T-helper 1 cell treated with Interleukin-12 subunit alpha and Interleukin-12 subunit beta and Interleukin-4 antibody, amounts not matched to agents 30 ng/mL and 1 ng/mL, for 36 hours (primary cell): Measurements from ENCODE around the gene ZNF124. TPM values are rescaled to one million over a fixed set of nuclear protein-coding genes. Genes with fewer than 3 reads are reported as not detected.

Experiments used
- intact Hi-C: fragments of 100-400 bp; cut with micrococcal nuclease; formaldehyde crosslinking; loops from one replicate; pipeline ENCODE4 v1.15.1; 2024
- total RNA-seq: library from RNA; stranded (reverse); gene quantifications from 2 replicates; pipeline ENCODE4 v1.2.3, GENCODE V29; 2022

The ZNF124 gene
- total RNA-seq, 1 donor from 2014 or later = 16.4 TPM

DNA sequence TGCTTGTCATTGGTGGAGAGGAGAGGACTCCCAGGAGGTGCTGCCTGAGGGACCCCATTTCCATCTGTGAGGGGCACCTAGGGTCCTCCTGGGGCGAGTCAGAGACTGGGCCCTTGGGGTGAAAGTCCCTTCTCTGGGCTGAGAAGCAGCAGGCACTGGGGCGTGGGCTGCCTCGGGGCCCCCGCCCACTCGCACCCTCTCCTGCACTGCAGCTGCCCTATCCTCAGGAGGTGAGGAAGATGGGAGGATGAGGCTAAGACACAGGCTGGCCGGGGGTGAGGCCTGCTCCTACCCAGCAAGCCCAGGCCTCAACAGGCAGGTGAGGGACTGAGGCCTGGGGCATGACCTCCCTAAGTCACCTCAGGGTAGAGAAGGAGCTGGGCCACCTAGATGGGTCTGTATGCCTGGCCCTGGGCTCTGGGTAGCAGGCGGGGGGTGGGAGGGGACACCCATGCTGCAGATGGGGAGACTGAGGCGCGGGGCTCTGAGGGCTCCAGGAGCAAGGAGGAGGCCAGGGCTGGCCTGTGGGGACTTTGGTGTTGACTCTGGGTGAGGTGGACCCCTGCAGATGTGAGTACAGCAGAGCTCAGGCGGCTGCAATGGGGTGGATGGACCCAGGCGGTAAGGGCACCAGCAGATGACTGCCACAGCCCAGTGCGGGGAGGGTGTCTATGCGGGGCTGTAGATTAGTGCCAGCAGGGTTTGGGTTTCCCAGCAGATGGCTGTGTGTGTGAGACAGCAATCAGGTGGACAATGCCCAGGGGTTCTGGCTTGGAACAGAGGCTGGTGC is 57.3 kb downstream of the ZNF124 start:
- intact Hi-C loops = no loop called here

GRCh38 chr1:247113733-247114271 is 58.0 kb downstream of the ZNF124 start:
- intact Hi-C loops = no loop called here

GRCh38 chr1:247113094-247113497 is 58.7 kb downstream of the ZNF124 start:
- intact Hi-C loops = no loop called here

DNA sequence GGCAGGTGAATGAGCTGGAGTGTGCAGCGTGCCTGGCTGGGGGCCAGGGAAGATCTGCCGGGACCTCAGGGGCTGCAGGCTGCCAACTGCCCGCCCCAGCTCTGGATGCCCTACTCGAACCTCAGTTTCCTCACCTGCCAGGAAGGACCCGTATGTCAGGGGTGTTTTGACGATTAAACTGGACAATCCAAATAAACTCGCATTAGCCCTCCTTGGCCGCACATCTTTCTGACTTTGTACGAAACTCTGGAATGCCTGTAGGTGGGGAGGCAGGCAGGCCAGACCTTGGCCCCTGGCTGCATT is 59.4 kb downstream of the ZNF124 start:
- intact Hi-C loops = no loop called here

DNA sequence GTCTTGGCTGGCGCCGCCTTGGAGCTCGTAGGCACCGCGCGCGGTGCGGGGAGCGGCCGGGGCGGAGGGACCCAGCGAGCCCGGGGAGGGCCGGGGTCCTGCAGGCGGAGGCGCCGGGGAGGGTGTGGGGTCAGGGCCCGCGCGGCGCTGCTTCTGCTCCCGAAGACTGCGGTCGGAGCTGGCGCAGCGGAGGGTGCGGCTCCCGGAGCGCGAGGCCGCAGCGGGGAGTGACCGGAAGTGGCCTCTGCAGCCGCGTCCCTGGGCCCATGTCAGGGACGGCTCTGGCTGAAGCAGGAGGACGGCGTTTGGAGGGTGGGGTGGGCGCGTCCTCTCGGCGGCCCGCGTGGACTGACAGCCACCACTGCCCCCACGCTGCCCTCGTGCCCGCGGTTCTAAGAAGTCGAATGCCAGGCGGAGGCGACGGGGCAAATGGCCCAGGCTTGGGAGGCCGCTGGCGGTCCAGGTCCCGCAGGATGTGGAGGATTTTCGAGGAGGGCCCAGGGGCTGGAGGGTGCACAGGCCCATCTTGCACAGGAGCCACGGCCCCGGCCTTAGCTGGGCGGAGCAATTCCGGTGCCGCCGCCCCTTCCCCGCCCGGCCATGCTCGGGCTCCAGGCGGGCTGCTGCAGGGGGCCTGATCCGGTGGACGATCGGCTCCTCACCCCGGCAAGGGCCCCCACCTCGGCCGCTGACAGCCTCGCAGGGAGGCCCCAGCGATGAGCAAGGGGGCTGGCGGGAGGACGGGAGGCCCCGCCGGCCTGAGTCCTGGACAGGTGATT is 59.9 kb downstream of the ZNF124 start:
- intact Hi-C loops = no loop called here

DNA sequence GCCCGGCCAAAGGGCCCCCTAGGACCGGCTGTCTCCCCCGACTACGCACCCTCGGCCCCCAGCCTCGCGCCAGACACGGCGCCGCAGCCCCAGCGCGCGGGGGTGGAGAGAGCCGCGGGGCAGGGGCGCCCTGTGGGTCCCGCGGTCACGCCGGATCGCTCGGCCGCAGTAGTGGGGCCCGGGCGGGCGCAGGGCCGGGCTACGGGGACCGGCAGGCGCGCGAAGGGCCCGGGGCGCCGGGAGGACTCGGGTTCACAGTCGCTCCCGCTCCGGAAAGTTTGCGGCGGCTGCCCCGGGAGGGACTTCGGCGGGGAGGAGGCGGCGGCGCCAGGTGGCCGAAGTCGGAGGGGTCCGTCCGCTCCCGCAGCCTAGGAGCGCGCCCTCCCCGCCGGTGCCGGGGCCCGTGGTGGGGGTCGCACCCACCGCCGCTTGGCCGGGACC is 60.5 kb downstream of the ZNF124 start:
- intact Hi-C loops = no loop called here

- intact Hi-C loops = no loop called here
These were observed 61.1 kb downstream of the ZNF124 start for GRCh38 chr1:247110627-247111258.

- intact Hi-C loops = no loop called here
These were observed 64.1 kb downstream of the ZNF124 start for GRCh38 chr1:247107694-247108093.

- intact Hi-C loops = loop anchor here (2.0 kb wide), 1 partner anchor 539 kb away; the partner anchor contains the start of genes CNST and TFB2M
These were observed 65.9 kb downstream of the ZNF124 start for GRCh38 chr1:247105966-247106365.

Other genes starting within 250 kb of the ZNF124 start
- gene AHCTF1, start 240.1 kb downstream of the ZNF124 start, total RNA-seq = 38.2 and 41.0 TPM in 2 replicates
- gene ZNF695, start 164.0 kb downstream of the ZNF124 start, total RNA-seq = 0.17 TPM in 1 of 2 replicates, not detected in the other
- 1.1 and 1.3 TPM in 2 replicates for gene ZNF670, start 93.2 kb downstream of the ZNF124 start, total RNA-seq
- gene ZNF669, start 67.7 kb downstream of the ZNF124 start, total RNA-seq = 7.8 and 10.4 TPM in 2 replicates
- not detected in 2 replicates for gene VN1R5, start 84.1 kb upstream of the ZNF124 start, total RNA-seq
- gene ZNF496, start 159.8 kb upstream of the ZNF124 start, total RNA-seq = 6.1 and 7.2 TPM in 2 replicates
- gene NLRP3, start 244.2 kb upstream of the ZNF124 start, total RNA-seq = 0.20 and 0.27 TPM in 2 replicates